Lower leg skin (tissue), 3 donors: ENCODE data around the gene SENP2.

Source experiments
- CTCF ChIP-seq, 3 donors: fragments of 450-650 bp; IDR thresholded peaks; one replicate each; pipeline ENCODE4 v1.5.1; 2016; ENCODE audit warnings: antibody characterized with exemption in 3 of 3, mild to moderate bottlenecking in 3 of 3, moderate library complexity in 2 of 3
- POLR2A ChIP-seq, 2 donors: fragments of 450-650 bp; IDR thresholded peaks; one replicate each; pipeline ENCODE4 v1.6.1; 2016 to 2017; ENCODE audit warnings: antibody characterized with exemption in 2 of 2, mild to moderate bottlenecking in 1 of 2, moderate library complexity in 1 of 2

- TF ChIP-seq CTCF (IDR thresholded peaks at IDR 0.05) (no peak), POLR2A (IDR thresholded peaks at IDR 0.05) (no peak)
These were observed 62.3 kb downstream of the SENP2 start for GRCh38 chr3:185648396-185648795.
